CD4-positive, alpha-beta T cell treated with Interferon alpha-2 for 1 hour (primary cell): Measurements from ENCODE around the gene ARCN1.

Source experiments
- DNase-seq, 2 donors: peaks; one replicate each; pipeline ENCODE4 v3.0.0-alpha.2; 2020 to 2022

ARCN1 gene

GRCh38 chr11:118622376-118623268 is 50.4 kb downstream of the ARCN1 start:
- no peak for DNase-seq

GRCh38 chr11:118623269-118623655 is 51.1 kb downstream of the ARCN1 start:
- DNase-seq, result no peak

GRCh38 chr11:118625036-118625690 is 53.0 kb downstream of the ARCN1 start:
- no peak for DNase-seq

- no peak for DNase-seq
Measured at GRCh38 chr11:118625976-118626375, 53.8 kb downstream of the ARCN1 start.

GRCh38 chr11:118627566-118627965 is 55.4 kb downstream of the ARCN1 start:
- DNase-seq, result no peak

GRCh38 chr11:118628031-118628430 is 55.8 kb downstream of the ARCN1 start:
- no peak for DNase-seq

- DNase-seq, result no peak
Measured at GRCh38 chr11:118628432-118628831, 56.2 kb downstream of the ARCN1 start.

- no peak for DNase-seq
Measured at GRCh38 chr11:118628861-118629549, 56.8 kb downstream of the ARCN1 start.

- no peak for DNase-seq
Measured at GRCh38 chr11:118629761-118630661, 57.8 kb downstream of the ARCN1 start.

GRCh38 chr11:118631142-118631909 is 59.1 kb downstream of the ARCN1 start:
- no peak for DNase-seq

GRCh38 chr11:118632577-118633318 is 60.5 kb downstream of the ARCN1 start:
- DNase-seq, result no peak

- DNase-seq, result no peak
Measured at GRCh38 chr11:118633319-118633690, 61.1 kb downstream of the ARCN1 start.

GRCh38 chr11:118633979-118634378 is 61.8 kb downstream of the ARCN1 start:
- DNase-seq, result no peak

- DNase-seq, result peak in 1 of 2 donors; percentile 21
Measured at GRCh38 chr11:118634431-118635236, 62.4 kb downstream of the ARCN1 start.

- no peak for DNase-seq
Measured at GRCh38 chr11:118635237-118635591, 63.0 kb downstream of the ARCN1 start.

- DNase-seq, result no peak
Measured at GRCh38 chr11:118635642-118636041, 63.4 kb downstream of the ARCN1 start.

GRCh38 chr11:118636569-118637290 is 64.5 kb downstream of the ARCN1 start:
- DNase-seq, result no peak

- no peak for DNase-seq
Measured at GRCh38 chr11:118638726-118639125, 66.5 kb downstream of the ARCN1 start.

- DNase-seq, result no peak
Measured at GRCh38 chr11:118639899-118640298, 67.7 kb downstream of the ARCN1 start.
